ENCODE data around the gene PITPNB.

GRCh38 chr22:27962268-27963044, 43.4 kb upstream of the PITPNB start:
- TF ChIP-seq CTCF (CRISPR knock-in tag; IDR thresholded peaks at IDR 0.05) (no peak), CBFB (CRISPR knock-in tag; IDR thresholded peaks at IDR 0.05) (no peak), ZNF639 (CRISPR knock-in tag; conservative IDR thresholded peaks at IDR 0.05) (no peak), FOXA3 (CRISPR knock-in tag; IDR thresholded peaks at IDR 0.05) (no peak), POLR2A (IDR thresholded peaks at IDR 0.05; ENCODE audit: insufficient read depth in 1 of 2, low read depth in 2 of 2, low read length in 2 of 2) (no peak), ZNF576 (CRISPR knock-in tag; IDR thresholded peaks at IDR 0.05) (no peak), PHF8 (CRISPR knock-in tag; IDR thresholded peaks at IDR 0.05) (no peak), ZFP62 (CRISPR knock-in tag; IDR thresholded peaks at IDR 0.05) (no peak), RAD21 (CRISPR knock-in tag; IDR thresholded peaks at IDR 0.05) (no peak), SIX1 (CRISPR knock-in tag; IDR thresholded peaks at IDR 0.05; ENCODE audit: borderline replicate concordance) (no peak), ATF2 (CRISPR knock-in tag; IDR thresholded peaks at IDR 0.05) (no peak), EP300 (IDR thresholded peaks at IDR 0.05; ENCODE audit: low read depth in 2 of 2, low read length in 2 of 2) (no peak), EP300 (CRISPR knock-in tag; IDR thresholded peaks at IDR 0.05; ENCODE audit: borderline replicate concordance) (no peak)
